Astrocyte of the spinal cord (primary cell): Measurements from ENCODE around the gene LNPEP.
"Not testable (repeated sequence)": the region's sequence is repeated elsewhere in the genome, so short reads cannot be mapped to it uniquely, and the experiment has no call there.

ENCODE experiments used
- DNase-seq: peaks from one replicate; pipeline ENCODE4 v3.0.0; 2011; ENCODE audit warnings: low read depth, low spot score
- H3K4me3 ChIP-seq: 2 replicates; pipeline ENCODE4 v1.5.1; 2011; ENCODE audit warnings: low read depth, mild to moderate bottlenecking, low read length, moderate library complexity
- in situ Hi-C: cut with HindIII; loops from 2 replicates; pipeline ENCODE4 v1.10.0; 2017; ENCODE audit warnings: low sequenced_read_pairs
- TF ChIP-seq, protein P1 (sequence below): IDR thresholded peaks from 2 replicates; pipeline ENCODE4 v1.5.1; 2012; ENCODE audit warnings: low read depth, mild to moderate bottlenecking, low read length, inconsistent platforms

The LNPEP gene

GRCh38 chr5:96927008-96927407, 8.9 kb upstream of the LNPEP start:
- TF ChIP-seq, protein P1, sequence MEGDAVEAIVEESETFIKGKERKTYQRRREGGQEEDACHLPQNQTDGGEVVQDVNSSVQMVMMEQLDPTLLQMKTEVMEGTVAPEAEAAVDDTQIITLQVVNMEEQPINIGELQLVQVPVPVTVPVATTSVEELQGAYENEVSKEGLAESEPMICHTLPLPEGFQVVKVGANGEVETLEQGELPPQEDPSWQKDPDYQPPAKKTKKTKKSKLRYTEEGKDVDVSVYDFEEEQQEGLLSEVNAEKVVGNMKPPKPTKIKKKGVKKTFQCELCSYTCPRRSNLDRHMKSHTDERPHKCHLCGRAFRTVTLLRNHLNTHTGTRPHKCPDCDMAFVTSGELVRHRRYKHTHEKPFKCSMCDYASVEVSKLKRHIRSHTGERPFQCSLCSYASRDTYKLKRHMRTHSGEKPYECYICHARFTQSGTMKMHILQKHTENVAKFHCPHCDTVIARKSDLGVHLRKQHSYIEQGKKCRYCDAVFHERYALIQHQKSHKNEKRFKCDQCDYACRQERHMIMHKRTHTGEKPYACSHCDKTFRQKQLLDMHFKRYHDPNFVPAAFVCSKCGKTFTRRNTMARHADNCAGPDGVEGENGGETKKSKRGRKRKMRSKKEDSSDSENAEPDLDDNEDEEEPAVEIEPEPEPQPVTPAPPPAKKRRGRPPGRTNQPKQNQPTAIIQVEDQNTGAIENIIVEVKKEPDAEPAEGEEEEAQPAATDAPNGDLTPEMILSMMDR, result no peak
- in situ Hi-C loops, result no loop called here
- H3K4me3 ChIP-seq, result no peak overlapping the region
- no peak for DNase-seq

DNA sequence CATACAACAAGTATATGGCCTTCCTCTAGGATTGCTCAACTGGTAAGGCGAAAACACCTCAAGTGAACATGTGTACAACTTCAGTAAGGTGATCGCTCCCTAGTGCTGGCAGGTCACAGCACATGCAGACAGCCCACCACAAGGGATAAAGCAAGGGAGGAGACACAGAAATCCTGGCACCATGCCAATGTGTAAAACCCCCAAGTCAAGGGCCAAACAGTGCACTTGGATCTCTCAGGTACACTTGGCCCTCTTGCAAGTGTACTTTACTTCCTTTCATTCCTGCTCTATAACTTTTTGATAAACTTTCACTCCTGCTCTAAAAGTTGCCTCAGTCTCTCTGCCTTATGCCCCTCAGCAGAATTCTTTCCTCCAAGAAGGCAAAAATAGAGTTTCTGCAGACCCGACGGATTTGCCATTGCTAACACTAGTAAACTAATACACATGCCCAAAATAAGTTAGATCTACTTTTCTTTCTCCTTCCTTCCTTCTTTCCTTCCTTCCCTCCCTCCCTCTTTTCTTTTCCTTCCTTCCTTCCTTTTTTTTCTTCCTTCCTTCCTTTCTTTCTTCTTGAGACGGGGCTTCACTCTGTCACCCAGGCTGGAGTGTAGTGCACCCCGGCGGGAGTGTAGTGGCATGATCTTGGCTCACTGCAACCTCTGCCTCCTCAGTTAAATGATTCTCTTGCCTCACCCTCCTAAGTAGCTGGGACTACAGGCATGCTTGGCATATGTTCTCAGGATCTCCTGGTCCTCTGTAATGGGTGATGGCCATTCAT, 6.8 kb upstream of the LNPEP start:
- DNase-seq, result no peak
- H3K4me3 ChIP-seq, result no peak overlapping the region
- TF ChIP-seq, protein P1, result no peak
- in situ Hi-C loops, result no loop called here

- in situ Hi-C loops, result no loop called here
- H3K4me3 ChIP-seq, result no peak overlapping the region
- DNase-seq, result peak; percentile 9
- TF ChIP-seq, protein P1, result no peak
Measured at GRCh38 chr5:96930058-96930457, 5.8 kb upstream of the LNPEP start.

- H3K4me3 ChIP-seq, result no peak overlapping the region
- TF ChIP-seq, protein P1, result no peak
- no peak for DNase-seq
- in situ Hi-C loops, result no loop called here
Measured at GRCh38 chr5:96930589-96930988, 5.3 kb upstream of the LNPEP start.

- DNase-seq, H3K4me3 ChIP-seq, in situ Hi-C loops: not testable (repeated sequence)
Measured at GRCh38 chr5:96931037-96931436, 4.8 kb upstream of the LNPEP start.

- in situ Hi-C loops, result no loop called here
- no peak for DNase-seq
- no peak overlapping the region for H3K4me3 ChIP-seq
- TF ChIP-seq, protein P1, result no peak
Measured at GRCh38 chr5:96931605-96932004, 4.3 kb upstream of the LNPEP start.

- H3K4me3 ChIP-seq, result no peak overlapping the region
- in situ Hi-C loops, result no loop called here
- TF ChIP-seq, protein P1, result no peak
- DNase-seq, result no peak
Measured at GRCh38 chr5:96932026-96932425, 3.9 kb upstream of the LNPEP start.
